ENCODE data around the gene RAET1G.
A peak's percentile ranks its signal among the peaks of the same experiment; 100 is the strongest.
"Not testable (repeated sequence)": the region's sequence is repeated elsewhere in the genome, so short reads cannot be mapped to it uniquely, and the experiment has no call there.

RAET1G gene

DNA sequence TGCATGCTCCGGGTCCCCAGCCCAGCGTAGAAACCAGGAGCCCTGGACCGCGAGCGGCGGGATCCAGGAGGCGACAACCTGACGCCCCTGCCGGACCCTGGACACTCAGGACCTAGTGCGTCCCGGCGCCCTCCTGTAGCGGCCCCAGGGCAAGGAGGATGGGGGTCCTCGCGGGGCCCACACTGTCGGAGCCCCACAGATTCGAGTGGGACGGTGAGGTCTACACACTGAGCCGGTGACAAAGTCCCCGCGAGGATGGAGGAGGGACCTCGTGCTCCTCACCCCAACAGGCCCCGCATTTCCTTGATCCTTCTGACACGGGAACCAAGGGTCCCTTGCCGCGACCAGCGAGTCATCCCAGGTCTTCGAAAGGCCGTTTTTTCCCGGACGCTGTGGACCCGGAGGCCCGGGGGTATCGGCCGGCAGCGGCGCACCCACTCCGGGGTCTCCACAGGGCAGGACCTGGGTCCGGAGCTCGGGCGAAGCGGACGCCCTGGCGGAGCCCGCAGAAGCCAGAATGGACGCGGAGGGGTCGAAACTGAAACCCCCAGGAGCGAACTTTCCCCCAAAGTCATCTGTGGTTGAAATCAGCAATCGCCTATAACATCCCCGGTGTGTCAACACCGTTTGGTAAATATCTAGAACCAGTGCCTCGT, 31.5 kb upstream of the RAET1G start:
- FAIRE-seq; DNase-seq (ENCODE audit: extremely low spot score, insufficient read length, low read depth): not testable (repeated sequence)

DNA sequence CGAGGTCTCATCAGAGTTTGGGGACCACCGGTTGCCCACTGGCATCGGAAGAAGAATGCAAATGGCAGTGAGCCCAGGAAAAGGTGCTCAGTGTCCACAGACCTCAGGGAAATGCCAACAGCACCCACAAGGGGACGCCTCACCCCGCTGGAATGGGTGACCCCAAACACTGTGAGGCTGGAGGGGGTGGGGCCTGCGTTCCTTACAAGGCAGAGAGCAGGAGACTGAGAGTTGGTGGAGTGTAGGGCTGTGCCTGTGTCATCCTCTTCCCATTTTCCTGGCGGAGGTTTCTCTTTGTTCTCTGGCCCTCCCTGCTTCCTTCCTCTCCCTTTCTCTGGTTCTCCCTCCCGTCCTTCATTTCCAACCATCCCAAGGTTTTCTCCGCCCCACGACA, 31.0 kb upstream of the RAET1G start:
- DNase-seq (ENCODE audit: extremely low spot score, insufficient read length, low read depth); FAIRE-seq: not testable (repeated sequence)

DNA sequence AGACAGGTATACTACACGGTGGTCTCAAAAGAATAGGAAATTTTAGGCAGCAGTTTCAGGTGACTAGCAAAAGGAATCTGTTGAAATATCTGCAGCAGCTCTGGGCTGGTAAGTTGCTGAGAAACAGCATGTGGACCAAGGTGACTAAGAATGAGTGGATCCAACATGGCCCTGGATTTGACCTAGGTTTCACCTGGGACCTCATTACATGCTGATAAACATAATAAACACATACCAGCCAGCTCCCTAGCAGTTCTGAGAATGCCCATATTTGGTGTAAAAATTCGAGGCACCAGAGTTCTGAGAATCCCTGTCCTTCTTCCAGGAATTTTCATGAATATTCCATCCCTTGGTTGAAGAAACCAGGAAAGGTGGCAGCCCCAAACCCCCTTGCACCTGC, 30.5 kb upstream of the RAET1G start:
- FAIRE-seq; DNase-seq (ENCODE audit: extremely low spot score, insufficient read length, low read depth): not testable (repeated sequence)

- no peak for DNase-seq (ENCODE audit: extremely low spot score, insufficient read length, low read depth)
- no peak for FAIRE-seq
Measured at GRCh38 chr6:149951626-149952025, 28.7 kb upstream of the RAET1G start.

- FAIRE-seq = no peak
- no peak for DNase-seq (ENCODE audit: extremely low spot score, insufficient read length, low read depth)
Measured at GRCh38 chr6:149951096-149951495, 28.2 kb upstream of the RAET1G start.

GRCh38 chr6:149950423-149950822, 27.5 kb upstream of the RAET1G start:
- FAIRE-seq (no peak), DNase-seq (ENCODE audit: extremely low spot score, insufficient read length, low read depth) (no peak)

- FAIRE-seq (no peak), DNase-seq (ENCODE audit: extremely low spot score, insufficient read length, low read depth) (no peak)
Measured at GRCh38 chr6:149948616-149949015, 25.7 kb upstream of the RAET1G start.

- no peak for FAIRE-seq
Measured at GRCh38 chr6:149948011-149948410, 25.1 kb upstream of the RAET1G start.

DNA sequence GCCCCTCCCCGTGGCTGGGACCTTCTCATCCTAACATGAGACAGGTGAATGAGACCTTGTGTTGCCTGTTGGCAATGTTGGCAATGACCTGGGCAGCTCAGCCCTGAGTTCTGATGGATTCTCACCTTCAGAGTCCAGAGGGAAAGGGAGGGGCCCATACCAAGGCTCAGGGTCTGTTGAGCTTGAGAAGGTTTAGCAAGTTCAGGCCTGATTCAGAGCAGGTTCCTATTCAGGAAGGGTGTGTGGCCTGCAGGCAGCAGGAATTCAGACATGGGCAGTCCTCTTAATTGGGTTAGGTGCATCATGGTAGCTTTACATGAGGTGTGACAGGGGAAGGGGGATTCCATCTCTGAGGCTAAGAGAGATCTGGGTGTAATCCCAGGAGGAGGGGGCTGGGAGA, 24.6 kb upstream of the RAET1G start:
- FAIRE-seq = not testable (repeated sequence)

More at GRCh38 chr6:149948011-149948410, 25.1 kb upstream of the RAET1G start:
- DNase-seq (ENCODE audit: extremely low spot score, insufficient read length, low read depth) = no peak

GRCh38 chr6:149946631-149947030, 23.7 kb upstream of the RAET1G start:
- not testable (repeated sequence) for FAIRE-seq; DNase-seq (ENCODE audit: extremely low spot score, insufficient read length, low read depth)

More for the DNA sequence above, 24.6 kb upstream of the RAET1G start:
- DNase-seq (ENCODE audit: extremely low spot score, insufficient read length, low read depth) = not testable (repeated sequence)

DNA sequence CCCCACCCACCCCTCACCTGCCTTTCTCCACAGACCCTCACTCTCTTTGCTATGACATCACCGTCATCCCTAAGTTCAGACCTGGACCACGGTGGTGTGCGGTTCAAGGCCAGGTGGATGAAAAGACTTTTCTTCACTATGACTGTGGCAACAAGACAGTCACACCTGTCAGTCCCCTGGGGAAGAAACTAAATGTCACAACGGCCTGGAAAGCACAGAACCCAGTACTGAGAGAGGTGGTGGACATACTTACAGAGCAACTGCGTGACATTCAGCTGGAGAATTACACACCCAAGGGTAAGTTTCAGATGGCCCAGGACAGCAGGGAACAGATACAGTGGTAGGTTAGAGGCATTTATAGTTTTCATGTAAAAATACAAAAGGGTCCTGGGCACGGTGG, 22.4 kb upstream of the RAET1G start:
- not testable (repeated sequence) for DNase-seq (ENCODE audit: extremely low spot score, insufficient read length, low read depth); FAIRE-seq

DNA sequence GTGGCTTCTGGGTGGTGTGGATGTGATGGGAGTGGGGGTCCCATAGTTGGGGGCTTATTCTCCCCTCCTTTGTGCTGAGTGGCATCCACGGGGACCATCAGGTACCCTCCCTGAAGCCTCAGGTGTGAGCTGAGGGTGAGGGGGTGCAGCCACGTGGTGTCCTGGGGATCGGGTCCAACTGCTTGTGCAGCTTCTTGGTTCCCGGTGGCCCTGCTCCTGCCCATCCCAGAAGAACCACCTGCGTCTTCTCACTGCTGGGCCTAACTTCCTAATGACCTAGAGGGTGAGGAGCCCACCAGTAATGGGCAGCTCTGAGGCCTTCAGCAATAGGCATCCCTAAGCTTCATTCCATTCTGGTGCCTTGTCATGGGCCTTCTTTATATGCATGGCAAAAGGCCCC, 20.4 kb upstream of the RAET1G start:
- not testable (repeated sequence) for FAIRE-seq; DNase-seq (ENCODE audit: extremely low spot score, insufficient read length, low read depth)

DNA sequence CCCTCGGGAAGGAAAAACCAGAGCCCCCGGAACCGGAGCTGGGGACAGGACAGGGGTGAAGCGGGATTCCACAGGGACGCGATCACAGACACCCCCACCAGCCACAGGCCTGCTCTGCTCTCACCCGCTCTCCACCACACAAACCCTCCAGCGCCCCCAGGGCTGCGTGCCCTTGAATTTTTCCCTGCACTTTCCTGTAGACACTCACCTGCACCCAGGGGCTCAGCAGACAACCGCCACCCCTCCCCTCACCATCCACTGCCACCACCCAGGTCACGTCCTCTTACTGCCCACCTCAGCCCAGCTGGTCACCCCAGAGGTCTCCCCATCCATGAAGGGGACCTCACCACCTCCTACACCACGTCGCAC, 19.5 kb upstream of the RAET1G start:
- FAIRE-seq (no peak), DNase-seq (ENCODE audit: extremely low spot score, insufficient read length, low read depth) (no peak)

- DNase-seq (ENCODE audit: extremely low spot score, insufficient read length, low read depth) = no peak
- FAIRE-seq = no peak
Measured at GRCh38 chr6:149941583-149942460, 18.9 kb upstream of the RAET1G start, which contains the start of gene ULBP2. Gene ULBP2, plus strand, starts transcription at chr6:149942014. Its CDS starts 59 bp downstream, at chr6:149942073.

DNA sequence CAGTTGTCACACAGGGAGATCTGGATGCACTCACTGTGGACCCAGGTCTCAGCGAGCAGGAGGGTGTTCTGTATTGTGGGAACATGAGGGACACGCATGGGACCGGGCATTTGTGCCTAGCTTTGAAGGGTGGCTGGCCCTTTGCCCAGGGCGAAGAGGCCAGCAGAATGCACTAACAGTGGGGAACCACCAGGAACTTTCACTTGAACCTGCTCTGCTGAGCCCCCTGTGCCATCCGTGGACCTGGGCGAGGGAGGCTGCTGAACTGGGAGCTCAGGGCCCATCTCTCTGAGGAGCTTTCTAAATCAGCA, 17.7 kb upstream of the RAET1G start:
- FAIRE-seq (no peak), DNase-seq (ENCODE audit: extremely low spot score, insufficient read length, low read depth) (no peak)

DNA sequence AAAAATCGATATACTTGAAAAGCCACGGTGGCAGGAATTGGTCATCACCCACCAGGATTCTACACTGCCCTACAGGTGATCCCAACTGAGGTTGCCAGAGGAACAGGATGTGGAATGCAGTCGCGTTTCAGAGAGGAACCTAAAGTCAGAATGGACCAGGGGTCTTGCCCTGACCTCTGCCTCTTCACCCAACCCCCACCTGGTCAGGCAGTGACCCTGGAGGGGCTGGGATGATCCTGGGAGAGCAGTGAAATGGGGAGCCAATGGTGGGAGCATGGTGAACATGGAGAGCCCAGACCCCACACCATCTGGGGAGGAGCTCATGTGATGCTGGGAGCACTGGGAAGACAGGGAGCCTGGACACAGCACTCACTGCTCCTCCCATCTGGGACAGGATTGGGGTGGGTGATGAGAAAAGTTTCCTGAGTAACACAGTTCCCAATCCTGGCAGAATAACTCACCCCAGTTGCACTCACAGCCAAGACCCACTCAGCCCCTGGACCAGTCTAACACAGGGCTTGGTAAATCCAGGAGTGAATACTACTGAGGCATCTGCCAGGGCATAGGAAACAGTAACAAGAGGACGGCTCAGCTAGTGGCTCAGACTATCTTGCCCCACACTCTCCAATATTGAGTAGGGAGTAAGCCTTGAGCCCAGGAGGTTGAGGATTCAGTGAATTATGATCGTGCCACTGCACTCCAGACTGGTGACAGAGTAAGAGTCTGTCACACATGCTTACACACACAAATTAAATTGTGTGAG, 17.2 kb upstream of the RAET1G start:
- DNase-seq (ENCODE audit: extremely low spot score, insufficient read length, low read depth) (no peak), FAIRE-seq (no peak)

GRCh38 chr6:149939356-149939648, 16.4 kb upstream of the RAET1G start:
- FAIRE-seq = no peak

DNA sequence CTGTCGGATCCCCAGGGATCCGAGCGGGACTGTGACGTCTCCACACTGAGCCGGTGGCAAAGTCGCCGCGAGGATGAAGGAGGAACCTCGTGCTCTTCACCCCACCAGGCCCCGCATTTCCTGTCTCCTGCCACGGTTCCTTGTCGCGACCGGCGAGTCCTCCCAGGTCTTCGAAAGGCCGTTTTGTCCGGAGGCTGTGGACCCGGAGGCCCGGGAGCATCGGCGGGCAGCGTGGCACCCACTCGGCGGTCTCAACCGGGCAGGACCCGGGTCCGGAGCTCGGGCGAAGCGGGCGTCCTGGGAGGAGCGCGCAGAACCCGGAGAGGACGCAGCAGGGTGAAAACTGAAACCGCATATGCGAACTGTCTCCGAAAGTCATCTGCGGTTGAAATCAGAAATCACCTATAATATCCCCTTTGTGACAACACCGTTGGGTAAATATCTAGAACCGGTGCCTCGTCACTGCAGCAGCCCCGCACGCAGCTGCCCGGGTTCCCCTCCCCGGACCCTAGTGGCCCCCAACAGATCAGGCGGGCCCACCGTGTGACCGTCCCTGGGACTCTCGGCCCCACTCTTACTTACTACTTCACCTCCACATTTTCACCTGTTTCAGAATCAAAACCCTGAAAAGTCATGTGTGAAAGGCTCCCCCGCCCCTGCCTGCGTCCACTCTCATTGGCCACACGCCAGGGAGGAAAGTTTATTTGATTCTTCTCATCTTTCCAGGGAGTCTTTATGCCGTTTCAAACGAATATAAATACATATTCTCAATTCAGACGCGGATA, 15.8 kb upstream of the RAET1G start:
- DNase-seq (ENCODE audit: extremely low spot score, insufficient read length, low read depth) (peak; percentile 59), FAIRE-seq (peak; percentile 45)

More at GRCh38 chr6:149939356-149939648, 16.4 kb upstream of the RAET1G start:
- no peak for DNase-seq (ENCODE audit: extremely low spot score, insufficient read length, low read depth)

DNA sequence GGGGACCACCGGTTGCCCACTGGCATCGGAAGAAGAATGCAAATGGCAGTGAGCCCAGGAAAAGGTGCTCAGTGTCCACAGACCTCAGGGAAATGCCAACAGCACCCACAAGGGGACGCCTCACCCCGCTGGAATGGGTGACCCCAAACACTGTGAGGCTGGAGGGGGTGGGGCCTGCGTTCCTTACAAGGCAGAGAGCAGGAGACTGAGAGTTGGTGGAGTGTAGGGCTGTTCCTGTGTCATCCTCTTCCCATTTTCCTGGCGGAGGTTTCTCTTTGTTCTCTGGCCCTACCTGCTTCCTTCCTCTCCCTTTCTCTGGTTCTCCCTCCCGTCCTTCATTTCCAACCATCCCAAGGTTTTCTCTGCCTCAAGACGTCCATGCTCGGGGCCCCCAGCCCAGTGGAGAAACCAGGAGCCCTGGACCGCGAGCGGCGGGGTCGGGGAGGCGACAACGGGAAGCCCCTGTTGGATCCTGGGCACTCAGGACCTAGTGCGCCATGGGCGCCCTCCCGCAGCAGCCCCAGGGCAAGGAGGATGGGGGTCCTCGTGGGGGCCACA, 15.2 kb upstream of the RAET1G start:
- DNase-seq (ENCODE audit: extremely low spot score, insufficient read length, low read depth); FAIRE-seq: not testable (repeated sequence)

DNA sequence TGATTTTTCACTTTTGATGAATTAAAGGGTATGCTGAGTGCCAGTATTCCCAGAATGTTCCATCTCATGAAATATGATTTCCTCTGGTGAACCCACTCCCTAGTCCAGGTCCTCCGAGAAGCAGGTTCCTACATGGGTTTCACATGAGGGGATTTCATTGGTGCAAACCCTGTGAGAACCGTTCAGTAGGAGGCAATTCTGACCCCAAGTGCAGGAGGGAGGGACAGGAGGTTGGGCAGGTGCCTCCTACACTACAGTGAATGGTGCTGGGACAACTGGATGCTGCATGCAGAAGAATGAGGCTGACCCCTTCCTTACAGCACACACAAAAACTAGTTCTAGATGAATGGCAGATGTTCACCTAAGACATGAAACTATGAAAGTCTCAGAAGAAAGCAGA, 13.8 kb upstream of the RAET1G start:
- DNase-seq (ENCODE audit: extremely low spot score, insufficient read length, low read depth) (no peak), FAIRE-seq (no peak)
